Stimulated activated CD4-positive, alpha-beta T cell treated with anti-CD3 and anti-CD28 coated beads, Interleukin-4, amount 100 ng/mL, for 1 hour (primary cell): ENCODE measurements around the gene GJB6.

ENCODE experiments used
- DNase-seq: peaks from one replicate; pipeline ENCODE4 v3.0.0-alpha.2; 2020

Gene GJB6

DNA sequence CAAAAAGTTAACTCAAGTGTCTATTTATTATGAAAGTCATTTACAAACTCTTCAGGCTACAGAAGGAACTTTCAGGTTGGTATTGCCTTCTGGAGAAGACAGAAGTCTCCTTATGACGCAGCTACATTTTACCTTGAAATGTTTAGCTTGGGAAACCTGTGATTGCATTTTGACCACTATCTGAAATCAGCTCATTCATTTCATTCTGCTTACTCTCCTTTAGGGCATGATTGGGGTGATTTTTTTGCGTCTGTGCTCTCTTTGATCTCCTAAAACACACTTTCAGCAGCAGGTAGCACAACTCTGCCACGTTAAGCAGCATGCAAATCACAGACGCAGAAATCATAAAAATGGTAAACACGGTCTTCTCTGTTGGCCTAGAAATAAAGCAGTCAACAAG, 9.6 kb downstream of the GJB6 start:
- no peak for DNase-seq

DNA sequence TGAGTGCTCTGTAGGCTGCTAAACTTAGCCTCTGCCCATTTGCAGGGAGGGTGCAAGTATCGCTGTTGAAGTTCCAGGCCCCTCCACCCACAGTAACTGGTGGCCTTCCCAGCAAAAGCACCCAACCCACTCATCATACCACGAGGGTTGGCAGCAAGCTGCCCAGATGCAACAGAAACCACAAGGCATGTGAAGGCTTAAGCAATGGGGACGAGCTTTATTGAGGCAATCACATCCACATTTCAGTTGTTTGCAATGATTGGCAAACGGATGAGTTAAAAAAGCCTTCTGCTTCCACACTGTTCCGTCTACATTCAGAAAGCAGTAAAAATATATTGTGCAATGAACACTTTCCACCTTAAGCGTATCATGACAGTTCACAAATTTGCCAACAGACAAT, 10.3 kb downstream of the GJB6 start:
- no peak for DNase-seq

GRCh38 chr13:20219577-20219976, 12.5 kb downstream of the GJB6 start:
- no peak for DNase-seq

DNA sequence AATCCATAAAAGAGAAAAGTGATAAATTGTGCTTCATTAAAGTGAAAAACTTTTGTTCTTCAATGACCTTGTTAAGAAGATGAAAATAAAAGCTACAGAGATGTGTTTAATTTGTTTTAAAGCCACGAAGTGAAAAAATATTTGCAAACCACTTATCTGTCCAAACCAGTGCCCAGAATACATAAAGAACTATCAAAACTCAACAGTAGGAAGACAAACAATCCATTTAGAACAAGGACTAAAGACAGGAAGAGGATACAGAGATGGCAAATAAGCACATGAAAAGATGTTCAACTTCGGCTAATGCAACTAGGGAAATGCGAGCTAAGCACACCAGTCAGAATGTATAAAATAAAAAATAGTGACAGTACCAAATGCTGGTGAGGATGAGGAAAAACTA, 15.0 kb downstream of the GJB6 start:
- no peak for DNase-seq

DNA sequence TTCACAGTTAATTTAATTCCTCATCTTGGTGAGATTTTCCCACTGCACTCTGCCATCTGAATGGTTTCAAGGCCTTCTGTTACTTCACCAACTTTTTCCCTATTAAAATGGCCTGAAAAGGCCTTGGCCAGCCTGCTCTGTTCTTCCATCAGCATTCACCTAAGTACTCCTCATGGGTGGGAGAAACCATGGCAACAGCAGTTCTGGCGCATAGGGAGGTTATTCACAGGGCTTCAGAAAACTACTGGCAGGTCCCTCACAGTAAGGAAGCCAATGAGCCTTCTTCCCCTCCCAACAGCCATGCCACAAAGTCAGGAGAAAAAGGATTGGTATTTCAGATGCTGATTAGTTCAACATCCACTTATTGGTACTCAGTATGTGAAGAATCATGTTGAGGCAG, 22.2 kb downstream of the GJB6 start:
- DNase-seq: no peak

- DNase-seq: no peak
Observed at GRCh38 chr13:20206698-20207235, 25.4 kb downstream of the GJB6 start.

DNA sequence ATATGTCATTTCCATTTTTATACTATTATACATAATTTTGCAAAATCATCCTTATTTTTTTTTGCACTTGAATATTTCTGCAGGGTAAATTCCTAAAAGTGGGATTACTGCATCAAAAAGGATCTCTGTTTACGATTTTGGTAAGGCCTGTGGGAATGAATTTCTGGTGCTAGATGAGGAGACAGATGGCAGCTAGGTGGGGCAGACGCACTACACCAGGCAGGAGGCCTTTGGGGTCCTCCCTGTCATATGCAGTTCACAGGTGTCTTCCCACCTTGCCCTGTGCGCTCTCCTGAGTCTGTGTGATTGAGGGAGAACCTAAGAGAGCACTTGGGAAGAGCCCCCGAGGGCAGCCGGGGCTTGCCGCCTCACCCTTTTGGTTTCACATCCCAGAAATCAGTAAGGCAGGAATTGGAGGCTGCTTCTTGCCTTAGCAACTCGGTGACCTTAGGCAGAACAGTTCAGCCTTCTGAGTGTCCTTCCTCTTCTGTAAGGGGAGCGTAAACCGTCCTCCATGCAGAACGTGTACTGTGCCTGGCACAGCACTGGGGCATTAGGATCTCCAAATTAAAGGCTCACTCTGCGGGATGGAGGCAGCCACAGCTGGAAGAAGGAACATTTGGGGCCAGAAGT, 25.9 kb downstream of the GJB6 start:
- no peak for DNase-seq

DNA sequence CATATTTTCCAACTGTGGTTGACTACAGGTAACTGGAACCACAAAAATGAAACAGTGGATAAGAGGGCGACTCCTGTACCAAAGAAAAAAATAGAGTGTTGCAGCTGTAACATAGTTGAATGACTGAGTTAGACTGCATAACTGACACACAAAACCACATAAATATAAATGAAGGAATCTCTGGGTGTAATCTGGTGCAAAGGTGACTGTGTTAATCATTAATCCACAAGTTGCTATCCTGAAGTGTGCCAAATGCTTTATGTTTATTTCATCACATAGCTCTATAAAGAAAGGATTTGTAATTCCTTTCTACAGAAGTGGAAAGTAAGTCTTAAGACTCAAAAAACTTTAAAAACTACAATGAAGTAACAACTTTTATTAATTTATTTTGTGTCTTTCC, 33.3 kb downstream of the GJB6 start:
- DNase-seq: no peak

DNA sequence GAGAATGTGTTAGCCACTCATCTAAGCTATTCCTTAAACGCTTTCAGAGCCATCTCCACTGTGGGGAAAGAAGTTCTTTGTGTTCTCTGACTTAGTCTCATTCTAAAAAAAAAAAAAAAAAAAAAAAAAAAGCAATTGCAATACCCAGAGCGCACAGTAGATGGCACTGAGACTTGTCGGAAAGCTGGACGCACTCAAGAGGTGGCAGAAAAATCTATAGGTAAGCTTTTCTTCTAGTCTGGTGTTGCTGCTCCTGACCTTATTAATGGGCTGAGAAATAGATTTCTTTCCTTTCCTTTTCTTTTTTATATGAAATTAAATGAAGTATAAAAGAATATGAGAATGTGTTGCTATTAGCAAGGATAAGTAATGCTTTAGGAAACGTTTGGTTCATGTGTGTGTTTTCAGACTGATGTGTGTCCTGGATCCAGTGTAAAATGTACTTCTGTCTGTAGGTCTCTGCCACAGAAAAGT, 34.7 kb downstream of the GJB6 start:
- no peak for DNase-seq

DNA sequence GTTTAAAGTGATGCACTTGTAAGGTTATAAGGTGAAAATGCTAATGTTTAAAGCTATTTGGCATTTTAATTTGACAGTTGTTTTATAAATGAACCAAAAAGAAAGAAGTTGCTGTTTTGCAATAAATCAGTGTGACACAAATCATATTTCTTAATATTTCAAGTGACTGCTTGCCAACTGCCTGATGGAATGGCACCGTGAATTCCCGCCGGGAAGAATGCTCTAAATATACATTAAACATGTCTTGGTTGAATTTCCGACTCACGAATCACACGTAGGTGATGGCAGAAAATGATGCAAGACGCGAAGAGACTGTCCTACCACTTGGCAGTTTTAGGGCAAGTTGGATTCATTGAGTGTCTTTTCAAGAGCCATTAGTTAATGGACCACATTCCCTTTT, 36.3 kb downstream of the GJB6 start:
- no peak for DNase-seq

DNA sequence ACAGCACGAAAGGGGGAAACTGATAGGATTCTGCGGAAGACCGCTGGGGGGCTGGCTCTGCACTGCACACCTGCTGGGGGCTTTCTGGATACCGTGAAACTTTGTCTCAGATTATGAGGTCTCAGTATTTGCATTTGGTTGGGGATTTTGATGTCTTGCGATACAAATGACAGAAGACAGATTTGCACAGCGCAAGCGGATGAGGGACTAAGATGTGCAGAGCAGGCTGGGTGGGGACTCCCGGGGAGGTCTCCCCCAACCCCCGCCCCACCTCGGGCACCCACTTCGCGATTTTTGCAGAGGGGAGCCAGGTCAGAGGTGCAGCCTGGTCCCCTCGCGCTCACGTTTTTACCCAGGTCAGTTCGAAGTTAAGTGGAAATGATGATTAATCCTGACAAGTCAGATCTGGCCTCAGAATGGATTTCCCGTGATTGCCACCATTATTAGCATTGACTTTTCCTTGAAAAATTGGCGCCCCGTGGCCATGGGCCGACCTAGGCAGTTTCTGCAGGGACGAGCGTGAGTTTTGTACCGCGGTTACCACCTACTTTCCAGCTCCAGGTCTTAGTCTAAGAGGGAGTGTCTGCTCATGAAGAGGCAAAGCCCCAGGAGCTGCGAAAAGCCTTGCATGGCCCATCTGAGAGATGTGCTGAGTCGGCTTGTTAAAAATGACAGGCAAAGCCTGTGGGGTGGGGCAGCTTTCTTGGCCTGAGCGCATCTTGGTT, 38.0 kb downstream of the GJB6 start:
- DNase-seq: no peak

- DNase-seq: no peak
Observed at GRCh38 chr13:20193162-20193906, 38.8 kb downstream of the GJB6 start.

- DNase-seq: peak; percentile 19
Observed at GRCh38 chr13:20192836-20193161, 39.3 kb downstream of the GJB6 start, which contains the start of gene GJB2. TSS of gene GJB2 (minus strand) at chr13:20192938. CDS start at chr13:20189581, 3,357 bp downstream.

DNA sequence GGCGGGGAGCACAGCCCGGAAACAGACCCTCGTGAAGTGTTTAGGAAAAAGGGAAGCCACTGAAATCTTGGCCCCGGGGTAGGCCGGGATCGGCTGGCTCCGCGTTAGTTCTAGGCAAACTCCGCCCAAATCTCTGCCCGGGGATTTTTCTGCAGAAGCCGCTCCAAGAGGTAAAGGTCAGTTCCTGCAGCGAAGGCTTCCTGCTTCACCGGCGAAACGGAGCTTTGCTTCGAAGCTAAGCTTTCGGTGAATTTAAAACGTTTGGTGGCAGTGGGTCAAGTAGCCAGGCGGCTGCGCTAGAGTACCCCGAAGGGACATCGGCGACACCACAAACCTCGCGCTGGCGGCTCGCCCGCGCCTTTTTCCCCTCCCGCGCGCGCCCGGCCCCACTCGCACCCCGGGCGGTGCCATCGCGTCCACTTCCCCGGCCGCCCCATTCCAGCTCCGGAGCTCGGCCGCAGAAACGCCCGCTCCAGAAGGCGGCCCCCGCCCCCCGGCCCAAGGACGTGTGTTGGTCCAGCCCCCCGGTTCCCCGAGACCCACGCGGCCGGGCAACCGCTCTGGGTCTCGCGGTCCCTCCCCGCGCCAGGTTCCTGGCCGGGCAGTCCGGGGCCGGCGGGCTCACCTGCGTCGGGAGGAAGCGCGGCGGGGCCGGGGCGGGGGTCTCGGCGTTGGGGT, 39.8 kb downstream of the GJB6 start:
- DNase-seq: no peak

GRCh38 chr13:20191311-20192157, 40.6 kb downstream of the GJB6 start:
- DNase-seq: no peak

- no peak for DNase-seq
Observed at GRCh38 chr13:20190481-20191310, 41.4 kb downstream of the GJB6 start.

- no peak for DNase-seq
Observed at GRCh38 chr13:20190076-20190475, 42.0 kb downstream of the GJB6 start.

GRCh38 chr13:20188667-20189553, 43.2 kb downstream of the GJB6 start:
- DNase-seq: no peak

DNA sequence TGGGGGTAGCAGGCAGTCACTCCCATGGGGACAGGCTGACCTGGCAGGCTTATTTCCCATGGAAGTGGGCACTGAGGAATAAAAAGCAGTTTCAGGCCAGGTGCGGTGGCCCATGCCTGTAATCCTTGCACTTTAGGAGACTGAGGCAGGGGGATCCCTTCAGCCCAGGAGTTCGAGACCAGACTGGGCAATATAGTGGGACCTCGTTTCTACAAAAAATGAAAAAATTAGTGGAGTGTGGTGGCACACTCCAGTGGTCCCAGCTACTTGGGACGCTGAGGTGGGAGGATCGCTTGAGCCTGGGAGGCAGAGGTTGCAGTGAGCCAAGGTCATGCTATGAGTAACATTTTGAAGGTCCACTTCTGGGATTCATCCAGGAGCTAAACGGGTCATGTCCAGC, 45.3 kb downstream of the GJB6 start:
- DNase-seq: no peak

GRCh38 chr13:20185366-20186056, 46.6 kb downstream of the GJB6 start:
- no peak for DNase-seq
